Measurements from ENCODE around the gene TENT4B.
A peak's percentile ranks its signal among the peaks of the same experiment; 100 is the strongest.

TENT4B gene

GRCh38 chr16:50261160-50261706 is 108.1 kb downstream of the TENT4B start:
- no peak for TF ChIP-seq CTCF (IDR thresholded peaks at IDR 0.05; ENCODE audit: borderline replicate concordance, control extremely low read depth, extremely low read depth, insufficient read depth, missing control alignments)
- in situ Hi-C loops (cut with MboI; ENCODE audit: low sequenced_read_pairs, unreplicated experiment): no loop called here
- DNase-seq (ENCODE audit: low spot score): no peak

- in situ Hi-C loops (cut with MboI; ENCODE audit: low sequenced_read_pairs, unreplicated experiment): no loop called here
- no peak for DNase-seq (ENCODE audit: low spot score)
- TF ChIP-seq CTCF (IDR thresholded peaks at IDR 0.05; ENCODE audit: borderline replicate concordance, control extremely low read depth, extremely low read depth, insufficient read depth, missing control alignments): no peak
These were observed 108.7 kb downstream of the TENT4B start for GRCh38 chr16:50261707-50262235.

GRCh38 chr16:50263060-50263909 is 110.2 kb downstream of the TENT4B start:
- no peak for TF ChIP-seq CTCF (IDR thresholded peaks at IDR 0.05; ENCODE audit: borderline replicate concordance, control extremely low read depth, extremely low read depth, insufficient read depth, missing control alignments)
- in situ Hi-C loops (cut with MboI; ENCODE audit: low sequenced_read_pairs, unreplicated experiment): no loop called here
- DNase-seq (ENCODE audit: low spot score): no peak

GRCh38 chr16:50263940-50264929 is 111.1 kb downstream of the TENT4B start:
- DNase-seq (ENCODE audit: low spot score): no peak
- TF ChIP-seq CTCF (IDR thresholded peaks at IDR 0.05; ENCODE audit: borderline replicate concordance, control extremely low read depth, extremely low read depth, insufficient read depth, missing control alignments): no peak
- in situ Hi-C loops (cut with MboI; ENCODE audit: low sequenced_read_pairs, unreplicated experiment): no loop called here

GRCh38 chr16:50265260-50265659 is 112.2 kb downstream of the TENT4B start:
- DNase-seq (ENCODE audit: low spot score): no peak
- in situ Hi-C loops (cut with MboI; ENCODE audit: low sequenced_read_pairs, unreplicated experiment): no loop called here
- TF ChIP-seq CTCF (IDR thresholded peaks at IDR 0.05; ENCODE audit: borderline replicate concordance, control extremely low read depth, extremely low read depth, insufficient read depth, missing control alignments): peak; percentile 17
